Mesendoderm (in vitro differentiated cells): ENCODE measurements around the gene SNAPC4.
A peak's percentile ranks its signal among the peaks of the same experiment; 100 is the strongest.

Experiments
- DNase-seq: peaks from one replicate; pipeline ENCODE4 v3.0.0; 2013
- H2AK5ac ChIP-seq: 2 replicates; pipeline ENCODE4 v1.6.1; 2013; ENCODE audit warnings: low read length, inconsistent platforms
- H2BK120ac ChIP-seq: 2 replicates; pipeline ENCODE4 v1.6.1; 2013; ENCODE audit warnings: low read depth, mild to moderate bottlenecking, low read length, moderate library complexity, mixed read lengths
- H2BK15ac ChIP-seq: replicated peaks from 2 replicates; pipeline ENCODE4 v1.6.1; 2013; ENCODE audit warnings: low read depth, mild to moderate bottlenecking, moderate library complexity
- H2BK5ac ChIP-seq: 2 replicates; pipeline ENCODE4 v1.6.1; 2013; ENCODE audit warnings: low read length, inconsistent platforms
- H3K18ac ChIP-seq: 2 replicates; pipeline ENCODE4 v1.6.1; 2013; ENCODE audit warnings: mild to moderate bottlenecking, low read length, mixed read lengths
- H3K23ac ChIP-seq: one replicate; pipeline ENCODE4 v1.6.1; 2013; ENCODE audit warnings: low read length
- H3K27ac ChIP-seq: 2 replicates; pipeline ENCODE4 v1.5.1; 2013; ENCODE audit warnings: low read depth, mild to moderate bottlenecking, inconsistent platforms, low read length, moderate library complexity
- H3K27me3 ChIP-seq: 2 replicates; pipeline ENCODE4 v1.6.1; 2013; ENCODE audit warnings: low read length, control low read depth, mild to moderate bottlenecking, inconsistent platforms; ENCODE audit not compliant: insufficient read depth, poor library complexity
- H3K36me3 ChIP-seq: 2 replicates; pipeline ENCODE4 v1.6.1; 2013; ENCODE audit warnings: low read length, inconsistent platforms; ENCODE audit not compliant: control insufficient read depth, insufficient read depth
- H3K4ac ChIP-seq: one replicate; pipeline ENCODE4 v1.6.1; 2013; ENCODE audit warnings: low read depth, mild to moderate bottlenecking, low read length, moderate library complexity
- H3K4me1 ChIP-seq: 2 replicates; pipeline ENCODE4 v1.6.1; 2013; ENCODE audit warnings: low read depth, low read length, inconsistent platforms; ENCODE audit not compliant: control insufficient read depth
- H3K4me2 ChIP-seq: 2 replicates; pipeline ENCODE4 v1.6.1; 2013; ENCODE audit warnings: low read length
- H3K4me3 ChIP-seq: 2 replicates; pipeline ENCODE4 v1.5.1; 2013; ENCODE audit warnings: mild to moderate bottlenecking, low read length
- H3K56ac ChIP-seq: one replicate; pipeline ENCODE4 v1.6.1; 2013; ENCODE audit warnings: low read length
- H3K79me1 ChIP-seq: 2 replicates; pipeline ENCODE4 v1.6.1; 2013; ENCODE audit warnings: low read length, inconsistent platforms
- H3K79me2 ChIP-seq: 2 replicates; pipeline ENCODE4 v1.6.1; 2013; ENCODE audit warnings: mild to moderate bottlenecking, low read length; ENCODE audit not compliant: control insufficient read depth, insufficient read depth
- H3K9ac ChIP-seq: 2 replicates; pipeline ENCODE4 v1.6.1; 2013; ENCODE audit warnings: low read length, inconsistent platforms
- H4K5ac ChIP-seq: one replicate; pipeline ENCODE4 v1.6.1; 2013; ENCODE audit warnings: low read length
- H4K8ac ChIP-seq: one replicate; pipeline ENCODE4 v1.6.1; 2013; ENCODE audit warnings: low read depth, mild to moderate bottlenecking, control low read depth, low read length, moderate library complexity
- WGBS: extraction: QIAGEN DNeasy Blood & Tissue Kit; methylation state at CpG from one replicate; pipeline ENCODE4 v1.1.7; 2013; ENCODE audit warnings: low lambda C conversion rate, missing lambda C conversion rate; ENCODE audit not compliant: insufficient coverage; ENCODE audit errors: extremely low coverage; 5-methylcytosine and 5-hydroxymethylcytosine counted together

SNAPC4 gene

DNA sequence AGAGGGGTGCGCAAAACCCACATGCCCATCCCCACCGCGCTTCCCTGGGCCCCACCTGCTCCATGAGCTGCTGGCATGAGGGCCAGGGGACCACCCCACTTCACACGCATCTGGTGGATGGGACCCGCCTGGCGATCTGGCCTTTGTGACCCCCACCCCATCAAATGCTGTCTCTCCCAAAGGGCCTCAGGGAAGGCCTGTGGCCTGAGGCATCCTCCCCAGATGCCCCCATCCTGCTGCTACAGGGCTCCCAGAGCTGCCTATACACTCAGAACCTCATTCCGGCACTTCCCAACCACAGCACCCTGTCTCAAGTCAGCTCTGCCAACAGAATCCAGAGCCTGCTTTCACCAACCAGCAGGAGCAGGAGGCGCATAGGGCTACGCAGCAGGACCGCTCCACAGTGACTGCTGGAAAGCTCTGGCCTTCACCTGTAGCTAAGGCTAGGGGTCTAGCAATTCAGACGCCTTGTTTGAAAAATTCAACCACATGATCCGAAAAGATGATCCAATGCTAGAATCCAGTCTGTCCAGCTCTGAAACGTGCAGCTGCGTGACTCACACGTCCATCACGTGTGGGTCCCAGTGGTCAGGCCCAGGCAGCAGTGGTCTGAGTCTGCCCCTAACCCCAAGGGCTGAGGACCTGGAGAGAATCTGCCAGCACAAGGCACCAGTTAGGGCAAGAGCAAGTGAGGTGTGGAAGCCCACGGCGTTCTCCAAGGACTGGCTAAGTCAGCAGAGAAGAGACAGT lies 1.4 kb upstream of the SNAPC4 start:
- Histone ChIP-seq H2BK15ac (no peak overlapping the region), H2BK120ac (no peak overlapping the region), H3K36me3 (peaks cover 10% of the 10 kb centered on the region), H2AK5ac (no peak overlapping the region), H3K56ac (no peak overlapping the region), H3K27ac (no peak overlapping the region), H3K4ac (no peak overlapping the region), H2BK5ac (no peak overlapping the region), H4K8ac (no peak overlapping the region), H4K5ac (no peak overlapping the region), H3K4me2 (no peak overlapping the region), H3K9ac (no peak overlapping the region), H3K4me1 (peaks cover 2% of the 10 kb centered on the region), H3K18ac (no peak overlapping the region), H3K27me3 (no peaks in the 10 kb centered on the region), H3K4me3 (no peak overlapping the region), H3K23ac (no peak overlapping the region), H3K79me2 (peaks cover 22% of the 10 kb centered on the region), H3K79me1 (peaks cover 17% of the 10 kb centered on the region)
- no CpG with 5 or more reads among the region's 18 CpGs for WGBS
- no peak for DNase-seq

- Histone ChIP-seq H3K18ac (peak overlapping the region; percentile 6), H4K8ac (no peak overlapping the region), H2BK120ac (no peak overlapping the region), H3K4me3 (peak overlapping the region; percentile 93), H3K36me3 (peaks cover 23% of the 10 kb centered on the region), H2BK5ac (no peak overlapping the region), H3K4me2 (peak overlapping the region; percentile 90), H2AK5ac (no peak overlapping the region), H4K5ac (no peak overlapping the region), H3K4ac (peak overlapping the region; percentile 8), H3K27ac (peak overlapping the region; percentile 26), H3K79me1 (peaks cover 18% of the 10 kb centered on the region), H3K9ac (peak overlapping the region; percentile 97), H3K4me1 (peaks cover 2% of the 10 kb centered on the region), H3K56ac (peak overlapping the region; percentile 96), H3K27me3 (no peaks in the 10 kb centered on the region), H2BK15ac (no peak overlapping the region), H3K79me2 (peaks cover 22% of the 10 kb centered on the region), H3K23ac (peak overlapping the region; percentile 3)
- peak; percentile 39 for DNase-seq
- no CpG with 5 or more reads among the region's 67 CpGs for WGBS
These were observed 563 bp downstream of the SNAPC4 start for GRCh38 chr9:136399176-136400037.

DNA sequence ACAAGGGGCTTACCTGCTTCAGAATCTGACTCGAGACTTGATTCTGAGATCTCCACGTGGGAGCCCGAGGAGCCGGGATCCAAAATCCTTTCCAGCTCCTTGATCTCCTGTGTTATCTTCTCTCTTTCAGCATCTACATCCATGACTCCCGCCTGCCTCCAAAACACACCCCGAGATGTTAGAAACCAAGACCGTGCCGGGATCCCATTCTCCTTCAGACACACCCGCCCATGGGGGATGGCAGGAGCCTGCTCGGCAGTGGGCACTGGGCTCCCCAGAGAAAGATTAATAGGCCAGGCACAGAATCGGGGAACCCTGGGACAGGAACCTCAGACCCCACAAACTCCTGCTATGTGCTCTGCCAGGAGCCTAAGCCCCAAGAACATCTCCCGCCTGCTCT lies 1.7 kb downstream of the SNAPC4 start:
- no peak overlapping the region for H3K18ac ChIP-seq
- H3K4me3 ChIP-seq, result no peak overlapping the region
- peaks cover 20% of the 10 kb centered on the region for H3K36me3 ChIP-seq

DNA sequence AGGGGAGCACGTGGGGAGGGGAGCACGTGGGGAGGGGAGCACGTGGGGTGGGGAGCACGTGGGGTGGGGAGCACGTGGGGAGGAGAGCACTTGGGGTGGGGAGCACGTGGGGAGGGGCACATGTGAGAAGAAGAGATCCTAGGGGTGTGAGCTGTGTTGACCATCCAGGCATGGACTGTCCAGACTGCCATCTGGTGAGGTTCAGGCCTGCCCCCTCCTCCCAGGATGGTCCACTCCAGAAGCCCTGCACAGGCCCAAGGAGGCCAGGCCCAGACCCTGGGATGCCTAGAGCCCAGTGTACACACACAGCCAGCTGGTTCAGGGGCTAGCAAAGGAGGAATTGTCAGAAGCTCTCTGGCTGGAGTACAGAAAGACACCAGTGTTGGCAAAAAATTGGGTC lies 2.3 kb downstream of the SNAPC4 start:
- Histone ChIP-seq H2BK120ac (no peak overlapping the region), H3K4me1 (peaks cover 2% of the 10 kb centered on the region), H4K5ac (no peak overlapping the region), H3K36me3 (peaks cover 20% of the 10 kb centered on the region), H3K23ac (no peak overlapping the region), H3K4ac (no peak overlapping the region), H3K9ac (no peak overlapping the region), H3K79me1 (peaks cover 18% of the 10 kb centered on the region), H3K18ac (no peak overlapping the region), H2AK5ac (no peak overlapping the region), H4K8ac (no peak overlapping the region), H3K27me3 (no peaks in the 10 kb centered on the region), H3K4me3 (no peak overlapping the region), H2BK5ac (no peak overlapping the region), H3K79me2 (peaks cover 22% of the 10 kb centered on the region), H2BK15ac (no peak overlapping the region), H3K56ac (no peak overlapping the region), H3K4me2 (no peak overlapping the region), H3K27ac (no peak overlapping the region)
- DNase-seq, result no peak
- WGBS, result no CpG with 5 or more reads among the region's 6 CpGs

More for the DNA sequence above, 1.7 kb downstream of the SNAPC4 start:
- H3K4ac ChIP-seq, result no peak overlapping the region
- H4K5ac ChIP-seq, result no peak overlapping the region
- no peaks in the 10 kb centered on the region for H3K27me3 ChIP-seq
- H3K56ac ChIP-seq, result peak overlapping the region; percentile 96
- no peak for DNase-seq
- no peak overlapping the region for H3K23ac ChIP-seq
- WGBS, result no CpG with 5 or more reads among the region's 12 CpGs
- peak overlapping the region; percentile 97 for H3K9ac ChIP-seq
- no peak overlapping the region for H2AK5ac ChIP-seq
- H2BK15ac ChIP-seq, result no peak overlapping the region
- peaks cover 22% of the 10 kb centered on the region for H3K79me2 ChIP-seq
- no peak overlapping the region for H3K4me2 ChIP-seq
- H3K79me1 ChIP-seq, result peaks cover 18% of the 10 kb centered on the region
- H3K4me1 ChIP-seq, result peaks cover 2% of the 10 kb centered on the region
- H2BK120ac ChIP-seq, result no peak overlapping the region
- H2BK5ac ChIP-seq, result no peak overlapping the region
- no peak overlapping the region for H4K8ac ChIP-seq
- no peak overlapping the region for H3K27ac ChIP-seq

GRCh38 chr9:136396219-136396515 lies 3.8 kb downstream of the SNAPC4 start:
- no peak overlapping the region for H3K56ac ChIP-seq

More at GRCh38 chr9:136396219-136396515, 3.8 kb downstream of the SNAPC4 start:
- Histone ChIP-seq H2BK15ac (no peak overlapping the region), H3K18ac (no peak overlapping the region), H3K27ac (no peak overlapping the region), H3K23ac (no peak overlapping the region), H3K79me1 (peaks cover 18% of the 10 kb centered on the region), H3K9ac (no peak overlapping the region), H3K27me3 (no peaks in the 10 kb centered on the region), H3K79me2 (peaks cover 22% of the 10 kb centered on the region), H3K4me1 (peaks cover 2% of the 10 kb centered on the region), H3K4ac (no peak overlapping the region), H2BK5ac (no peak overlapping the region), H4K5ac (no peak overlapping the region), H4K8ac (no peak overlapping the region), H3K4me2 (no peak overlapping the region), H3K4me3 (no peak overlapping the region), H3K36me3 (peaks cover 26% of the 10 kb centered on the region), H2AK5ac (no peak overlapping the region), H2BK120ac (no peak overlapping the region)
- DNase-seq, result no peak
- WGBS, result no CpG with 5 or more reads among the region's 4 CpGs
